ENCODE measurements around the gene FAM135A. TPM values are rescaled to one million over a fixed set of nuclear protein-coding genes. Genes with fewer than 3 reads are reported as not detected.

The FAM135A gene
- total and polyA plus RNA-seq, 9 of the 15 experiments (the other 6 are each of a cell fraction or from before 2014, with no cell fraction given) = 7.4 to 32.9 (median 19.2) TPM

DNA sequence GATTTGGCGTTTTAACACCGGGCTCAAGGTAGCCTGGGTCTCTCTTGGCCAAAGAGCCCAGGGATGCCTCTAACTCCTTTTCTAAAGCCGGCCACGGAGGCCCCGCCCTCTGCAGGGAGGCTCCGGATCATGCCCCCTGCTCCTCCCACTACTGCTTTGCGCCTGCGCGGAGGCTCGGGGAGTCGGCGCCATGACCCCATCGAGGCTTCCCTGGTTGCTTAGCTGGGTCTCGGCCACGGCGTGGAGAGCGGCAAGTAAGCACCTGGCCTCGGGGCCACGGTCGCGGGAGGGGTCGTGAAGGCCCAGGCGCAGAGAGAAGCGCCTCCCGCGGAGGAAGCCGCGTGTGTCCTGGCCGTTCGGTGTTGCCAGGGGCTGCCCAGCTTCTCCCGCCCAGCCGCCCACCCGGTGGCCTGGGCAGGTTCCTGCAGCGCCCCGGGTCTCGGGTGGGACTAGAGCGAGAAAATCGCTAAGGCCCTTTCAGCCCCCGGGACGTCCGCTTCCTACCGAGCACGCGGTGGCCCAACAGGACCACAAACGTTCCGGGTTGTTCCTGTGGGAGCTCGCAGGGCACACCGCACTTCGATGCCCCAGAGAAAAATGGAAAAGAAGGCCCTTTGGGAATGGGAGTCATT lies 153.6 kb downstream of the FAM135A start, which contains the start of gene SDHAF4 (continued):
- TF ChIP-seq KDM4B (IDR thresholded peaks at IDR 0.05; ENCODE audit: borderline replicate concordance in 2 of 2, low read depth in 1 of 2) (no peak), SRSF7 (optimal IDR thresholded peaks at IDR 0.05; ENCODE audit: low read depth, low read length) (no peak), LARP7 (IDR thresholded peaks at IDR 0.05) (no peak), PRMT5 (CRISPR knock-in tag; IDR thresholded peaks at IDR 0.05) (no peak), CHD2 (IDR thresholded peaks at IDR 0.05; ENCODE audit: low read depth, low read length) (no peak), NFYB (IDR thresholded peaks at IDR 0.05; ENCODE audit: extremely low read depth, insufficient read length) (no peak), DIDO1 (tag; IDR thresholded peaks at IDR 0.05; ENCODE audit: low read depth) (no peak), RBM34 (IDR thresholded peaks at IDR 0.05; ENCODE audit: borderline replicate concordance, insufficient read depth, low read length) (no peak), ZC3H11A (IDR thresholded peaks at IDR 0.05; ENCODE audit: low read depth, low read length) (no peak), ZNF274 (IDR thresholded peaks at IDR 0.05; ENCODE audit: borderline replicate concordance, low read depth, low read length) (no peak), ZEB2 (IDR thresholded peaks at IDR 0.05) (no peak), RB1 (IDR thresholded peaks at IDR 0.05; ENCODE audit: low read depth) (peak; percentile 72; the same call in 1 of the 2 replicates)
- TF ChIP-seq, protein P1, sequence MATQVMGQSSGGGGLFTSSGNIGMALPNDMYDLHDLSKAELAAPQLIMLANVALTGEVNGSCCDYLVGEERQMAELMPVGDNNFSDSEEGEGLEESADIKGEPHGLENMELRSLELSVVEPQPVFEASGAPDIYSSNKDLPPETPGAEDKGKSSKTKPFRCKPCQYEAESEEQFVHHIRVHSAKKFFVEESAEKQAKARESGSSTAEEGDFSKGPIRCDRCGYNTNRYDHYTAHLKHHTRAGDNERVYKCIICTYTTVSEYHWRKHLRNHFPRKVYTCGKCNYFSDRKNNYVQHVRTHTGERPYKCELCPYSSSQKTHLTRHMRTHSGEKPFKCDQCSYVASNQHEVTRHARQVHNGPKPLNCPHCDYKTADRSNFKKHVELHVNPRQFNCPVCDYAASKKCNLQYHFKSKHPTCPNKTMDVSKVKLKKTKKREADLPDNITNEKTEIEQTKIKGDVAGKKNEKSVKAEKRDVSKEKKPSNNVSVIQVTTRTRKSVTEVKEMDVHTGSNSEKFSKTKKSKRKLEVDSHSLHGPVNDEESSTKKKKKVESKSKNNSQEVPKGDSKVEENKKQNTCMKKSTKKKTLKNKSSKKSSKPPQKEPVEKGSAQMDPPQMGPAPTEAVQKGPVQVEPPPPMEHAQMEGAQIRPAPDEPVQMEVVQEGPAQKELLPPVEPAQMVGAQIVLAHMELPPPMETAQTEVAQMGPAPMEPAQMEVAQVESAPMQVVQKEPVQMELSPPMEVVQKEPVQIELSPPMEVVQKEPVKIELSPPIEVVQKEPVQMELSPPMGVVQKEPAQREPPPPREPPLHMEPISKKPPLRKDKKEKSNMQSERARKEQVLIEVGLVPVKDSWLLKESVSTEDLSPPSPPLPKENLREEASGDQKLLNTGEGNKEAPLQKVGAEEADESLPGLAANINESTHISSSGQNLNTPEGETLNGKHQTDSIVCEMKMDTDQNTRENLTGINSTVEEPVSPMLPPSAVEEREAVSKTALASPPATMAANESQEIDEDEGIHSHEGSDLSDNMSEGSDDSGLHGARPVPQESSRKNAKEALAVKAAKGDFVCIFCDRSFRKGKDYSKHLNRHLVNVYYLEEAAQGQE (IDR thresholded peaks at IDR 0.05; ENCODE audit: borderline replicate concordance) = no peak
- TF ChIP-seq, protein P1 (CRISPR knock-in tag; IDR thresholded peaks at IDR 0.05; ENCODE audit: low read depth) = no peak; the same call in 1 of the 2 replicates
- TF ChIP-seq, protein P2, sequence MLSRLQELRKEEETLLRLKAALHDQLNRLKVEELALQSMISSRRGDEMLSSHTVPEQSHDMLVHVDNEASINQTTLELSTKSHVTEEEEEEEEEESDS (CRISPR knock-in tag; IDR thresholded peaks at IDR 0.05) = no peak
- TF ChIP-seq, protein P3, sequence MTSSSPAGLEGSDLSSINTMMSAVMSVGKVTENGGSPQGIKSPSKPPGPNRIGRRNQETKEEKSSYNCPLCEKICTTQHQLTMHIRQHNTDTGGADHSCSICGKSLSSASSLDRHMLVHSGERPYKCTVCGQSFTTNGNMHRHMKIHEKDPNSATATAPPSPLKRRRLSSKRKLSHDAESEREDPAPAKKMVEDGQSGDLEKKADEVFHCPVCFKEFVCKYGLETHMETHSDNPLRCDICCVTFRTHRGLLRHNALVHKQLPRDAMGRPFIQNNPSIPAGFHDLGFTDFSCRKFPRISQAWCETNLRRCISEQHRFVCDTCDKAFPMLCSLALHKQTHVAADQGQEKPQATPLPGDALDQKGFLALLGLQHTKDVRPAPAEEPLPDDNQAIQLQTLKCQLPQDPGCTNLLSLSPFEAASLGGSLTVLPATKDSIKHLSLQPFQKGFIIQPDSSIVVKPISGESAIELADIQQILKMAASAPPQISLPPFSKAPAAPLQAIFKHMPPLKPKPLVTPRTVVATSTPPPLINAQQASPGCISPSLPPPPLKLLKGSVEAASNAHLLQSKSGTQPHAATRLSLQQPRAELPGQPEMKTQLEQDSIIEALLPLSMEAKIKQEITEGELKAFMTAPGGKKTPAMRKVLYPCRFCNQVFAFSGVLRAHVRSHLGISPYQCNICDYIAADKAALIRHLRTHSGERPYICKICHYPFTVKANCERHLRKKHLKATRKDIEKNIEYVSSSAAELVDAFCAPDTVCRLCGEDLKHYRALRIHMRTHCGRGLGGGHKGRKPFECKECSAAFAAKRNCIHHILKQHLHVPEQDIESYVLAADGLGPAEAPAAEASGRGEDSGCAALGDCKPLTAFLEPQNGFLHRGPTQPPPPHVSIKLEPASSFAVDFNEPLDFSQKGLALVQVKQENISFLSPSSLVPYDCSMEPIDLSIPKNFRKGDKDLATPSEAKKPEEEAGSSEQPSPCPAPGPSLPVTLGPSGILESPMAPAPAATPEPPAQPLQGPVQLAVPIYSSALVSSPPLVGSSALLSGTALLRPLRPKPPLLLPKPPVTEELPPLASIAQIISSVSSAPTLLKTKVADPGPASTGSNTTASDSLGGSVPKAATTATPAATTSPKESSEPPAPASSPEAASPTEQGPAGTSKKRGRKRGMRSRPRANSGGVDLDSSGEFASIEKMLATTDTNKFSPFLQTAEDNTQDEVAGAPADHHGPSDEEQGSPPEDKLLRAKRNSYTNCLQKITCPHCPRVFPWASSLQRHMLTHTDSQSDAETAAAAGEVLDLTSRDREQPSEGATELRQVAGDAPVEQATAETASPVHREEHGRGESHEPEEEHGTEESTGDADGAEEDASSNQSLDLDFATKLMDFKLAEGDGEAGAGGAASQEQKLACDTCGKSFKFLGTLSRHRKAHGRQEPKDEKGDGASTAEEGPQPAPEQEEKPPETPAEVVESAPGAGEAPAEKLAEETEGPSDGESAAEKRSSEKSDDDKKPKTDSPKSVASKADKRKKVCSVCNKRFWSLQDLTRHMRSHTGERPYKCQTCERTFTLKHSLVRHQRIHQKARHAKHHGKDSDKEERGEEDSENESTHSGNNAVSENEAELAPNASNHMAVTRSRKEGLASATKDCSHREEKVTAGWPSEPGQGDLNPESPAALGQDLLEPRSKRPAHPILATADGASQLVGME (CRISPR knock-in tag; IDR thresholded peaks at IDR 0.05) = no peak
